ENCODE measurements around the gene RUNX3. TPM values are rescaled to one million over a fixed set of nuclear protein-coding genes. Genes with fewer than 3 reads are reported as not detected.

Gene RUNX3
- total RNA-seq, 1 experiment from 2014 or later, result 3.7 TPM

DNA sequence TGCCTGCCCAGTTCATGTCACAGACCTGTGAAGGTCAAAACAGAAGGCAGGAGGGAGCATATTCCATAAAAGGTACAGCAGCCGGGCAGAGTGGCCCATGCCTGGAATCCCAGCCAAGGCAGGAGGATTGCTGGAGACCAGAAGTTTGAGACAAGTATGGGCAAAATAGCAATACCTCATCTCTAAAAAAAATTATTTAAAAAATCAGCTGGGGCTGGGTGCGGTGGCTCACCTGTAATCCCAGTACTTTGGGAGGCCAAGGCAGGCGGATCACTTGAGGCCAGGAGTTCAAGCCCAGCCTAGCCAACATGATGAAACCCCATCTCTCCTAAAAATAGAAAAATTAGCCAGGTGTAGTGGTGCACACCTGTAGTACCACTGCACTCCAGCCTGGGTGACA lies 64.5 kb downstream of the RUNX3 start:
- Histone ChIP-seq H3K27ac (ENCODE audit: low read length) (peak overlapping the region; percentile 72), H3K36me3 (ENCODE audit: low read depth, low read length) (no peaks in the 10 kb centered on the region), H3K9ac (ENCODE audit: low read length) (no peak overlapping the region), H3K4me2 (ENCODE audit: low read length) (no peak overlapping the region), H3K9me2 (replicated peaks; ENCODE audit: low read length) (no peaks in the 10 kb centered on the region), H3F3A (ENCODE audit: low read length, unreplicated experiment) (no peaks in the 10 kb centered on the region), H4K20me1 (ENCODE audit: low read length) (no peaks in the 10 kb centered on the region), H3K4me1 (ENCODE audit: insufficient read depth, low read length) (peaks cover 43% of the 10 kb centered on the region), H2AFZ (ENCODE audit: low read length) (no peak overlapping the region), H3K79me2 (ENCODE audit: low read length) (no peaks in the 10 kb centered on the region), H3K9me3 (ENCODE audit: low read length) (no peaks in the 10 kb centered on the region), H3K4me3 (ENCODE audit: low read length) (no peak overlapping the region), H3K27me3 (ENCODE audit: low read length) (no peaks in the 10 kb centered on the region)
- intact Hi-C loops (cut with micrococcal nuclease), result no loop called here
- ChIA-PET POLR2A (ENCODE audit: unreplicated experiment) (no interaction called here), CTCF (no interaction called here)
- DNase-seq (no peak), ATAC-seq (no peak)
- no peak for TF ChIP-seq EZH2 (IDR thresholded peaks at IDR 0.05; ENCODE audit: low read length, unreplicated experiment)
- TF ChIP-seq, protein P1, sequence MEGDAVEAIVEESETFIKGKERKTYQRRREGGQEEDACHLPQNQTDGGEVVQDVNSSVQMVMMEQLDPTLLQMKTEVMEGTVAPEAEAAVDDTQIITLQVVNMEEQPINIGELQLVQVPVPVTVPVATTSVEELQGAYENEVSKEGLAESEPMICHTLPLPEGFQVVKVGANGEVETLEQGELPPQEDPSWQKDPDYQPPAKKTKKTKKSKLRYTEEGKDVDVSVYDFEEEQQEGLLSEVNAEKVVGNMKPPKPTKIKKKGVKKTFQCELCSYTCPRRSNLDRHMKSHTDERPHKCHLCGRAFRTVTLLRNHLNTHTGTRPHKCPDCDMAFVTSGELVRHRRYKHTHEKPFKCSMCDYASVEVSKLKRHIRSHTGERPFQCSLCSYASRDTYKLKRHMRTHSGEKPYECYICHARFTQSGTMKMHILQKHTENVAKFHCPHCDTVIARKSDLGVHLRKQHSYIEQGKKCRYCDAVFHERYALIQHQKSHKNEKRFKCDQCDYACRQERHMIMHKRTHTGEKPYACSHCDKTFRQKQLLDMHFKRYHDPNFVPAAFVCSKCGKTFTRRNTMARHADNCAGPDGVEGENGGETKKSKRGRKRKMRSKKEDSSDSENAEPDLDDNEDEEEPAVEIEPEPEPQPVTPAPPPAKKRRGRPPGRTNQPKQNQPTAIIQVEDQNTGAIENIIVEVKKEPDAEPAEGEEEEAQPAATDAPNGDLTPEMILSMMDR (conservative IDR thresholded peaks at IDR 0.05; ENCODE audit: low read depth, low read length), result no peak
- no TSS peak for BruUV-seq (replicated peaks)

DNA sequence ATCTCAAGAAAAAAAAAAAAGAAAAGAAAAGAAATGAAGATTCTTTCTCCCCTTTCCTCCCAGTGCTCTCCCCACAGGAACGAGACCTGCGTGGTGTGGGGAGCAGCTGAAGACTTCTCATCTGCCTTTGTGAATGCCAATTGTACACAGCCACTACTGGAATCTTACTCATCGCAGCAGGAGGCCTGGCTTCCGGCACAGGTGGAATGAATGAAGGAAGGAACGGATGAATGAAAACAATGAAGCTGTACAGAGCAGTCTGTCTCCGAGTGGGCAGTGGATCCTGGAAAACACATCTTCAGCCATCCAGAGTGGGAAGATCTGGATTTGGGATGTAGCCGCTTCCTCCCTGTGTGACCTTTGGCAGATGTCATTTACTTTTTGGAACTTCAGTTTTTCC lies 64.9 kb downstream of the RUNX3 start:
- Histone ChIP-seq H3K27ac (ENCODE audit: low read length) (peak overlapping the region; percentile 37), H2AFZ (ENCODE audit: low read length) (no peak overlapping the region), H3K4me3 (ENCODE audit: low read length) (no peak overlapping the region), H3K36me3 (ENCODE audit: low read depth, low read length) (no peaks in the 10 kb centered on the region), H3K79me2 (ENCODE audit: low read length) (no peaks in the 10 kb centered on the region), H3K9me3 (ENCODE audit: low read length) (no peaks in the 10 kb centered on the region), H3K4me1 (ENCODE audit: insufficient read depth, low read length) (peaks cover 43% of the 10 kb centered on the region), H3F3A (ENCODE audit: low read length, unreplicated experiment) (no peaks in the 10 kb centered on the region), H3K4me2 (ENCODE audit: low read length) (0 out of 2 replicates have a peak overlapping the region, but pooled peaks have one; percentile 65), H3K27me3 (ENCODE audit: low read length) (no peaks in the 10 kb centered on the region), H3K9ac (ENCODE audit: low read length) (no peak overlapping the region; the same call in 1 of the 2 replicates), H4K20me1 (ENCODE audit: low read length) (no peaks in the 10 kb centered on the region), H3K9me2 (replicated peaks; ENCODE audit: low read length) (no peaks in the 10 kb centered on the region)
- CTCF ChIA-PET, result no interaction called here
- DNase-seq (peak; percentile 29), ATAC-seq (no peak)
- POLR2A ChIA-PET (ENCODE audit: unreplicated experiment), result no interaction called here
- BruUV-seq (replicated peaks), result no TSS peak
- intact Hi-C loops (cut with micrococcal nuclease), result no loop called here
- no peak for TF ChIP-seq EZH2 (IDR thresholded peaks at IDR 0.05; ENCODE audit: low read length, unreplicated experiment)
- no peak for TF ChIP-seq EZH2phosphoT487 (IDR thresholded peaks at IDR 0.05; ENCODE audit: borderline replicate concordance, low read length)
- TF ChIP-seq, protein P1 (conservative IDR thresholded peaks at IDR 0.05; ENCODE audit: low read depth, low read length), result no peak

DNA sequence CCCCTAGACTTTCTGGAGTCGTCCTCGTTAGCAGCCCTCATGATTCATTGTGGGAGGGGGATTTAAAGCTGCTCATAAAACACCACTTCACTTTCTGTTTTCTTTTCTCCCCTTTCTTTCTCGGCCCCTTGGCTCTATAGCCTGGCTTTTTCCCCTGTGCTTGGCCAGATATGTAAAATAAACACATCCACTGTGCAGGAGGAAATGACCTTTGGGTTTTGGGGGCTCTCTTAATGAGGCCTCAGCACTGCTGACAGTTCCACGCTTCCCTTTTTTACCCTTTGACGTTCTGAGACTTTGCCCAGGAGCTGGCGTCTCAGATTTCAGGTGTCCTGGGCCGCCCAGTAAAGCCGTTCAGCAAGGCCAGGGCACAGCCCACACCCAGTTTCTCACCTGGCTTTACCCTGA lies 65.7 kb downstream of the RUNX3 start:
- H3F3A ChIP-seq (ENCODE audit: low read length, unreplicated experiment), result no peaks in the 10 kb centered on the region
- no peaks in the 10 kb centered on the region for H4K20me1 ChIP-seq (ENCODE audit: low read length)
- H3K4me1 ChIP-seq (ENCODE audit: insufficient read depth, low read length), result peaks cover 43% of the 10 kb centered on the region
- peak overlapping the region; percentile 65 for H3K4me2 ChIP-seq (ENCODE audit: low read length)
- H3K27me3 ChIP-seq (ENCODE audit: low read length), result no peaks in the 10 kb centered on the region
- ATAC-seq (peak; percentile 36; the same call in 1 of the 2 replicates), DNase-seq (peak; percentile 46)
- H3K9me3 ChIP-seq (ENCODE audit: low read length), result no peaks in the 10 kb centered on the region
- CTCF ChIA-PET, result no interaction called here
- TF ChIP-seq, protein P1 (conservative IDR thresholded peaks at IDR 0.05; ENCODE audit: low read depth, low read length), result no peak
- TF ChIP-seq EZH2 (IDR thresholded peaks at IDR 0.05; ENCODE audit: low read length, unreplicated experiment), result no peak
- TF ChIP-seq EZH2phosphoT487 (IDR thresholded peaks at IDR 0.05; ENCODE audit: borderline replicate concordance, low read length), result no peak
- no peaks in the 10 kb centered on the region for H3K9me2 ChIP-seq (replicated peaks; ENCODE audit: low read length)
- H3K4me3 ChIP-seq (ENCODE audit: low read length), result no peak overlapping the region; the same call in 1 of the 2 replicates
- BruUV-seq (replicated peaks), result no TSS peak
- no peaks in the 10 kb centered on the region for H3K79me2 ChIP-seq (ENCODE audit: low read length)
- H3K9ac ChIP-seq (ENCODE audit: low read length), result no peak overlapping the region
- no peaks in the 10 kb centered on the region for H3K36me3 ChIP-seq (ENCODE audit: low read depth, low read length)
- H3K27ac ChIP-seq (ENCODE audit: low read length), result peak overlapping the region; percentile 37
- intact Hi-C loops (cut with micrococcal nuclease), result no loop called here
- POLR2A ChIA-PET (ENCODE audit: unreplicated experiment), result no interaction called here
- H2AFZ ChIP-seq (ENCODE audit: low read length), result peak overlapping the region; percentile 49; the same call in 1 of the 2 replicates
